Neuronal stem cell (in vitro differentiated cells): Measurements from ENCODE around the gene EIF3J.
"Not testable (repeated sequence)": the region's sequence is repeated elsewhere in the genome, so short reads cannot be mapped to it uniquely, and the experiment has no call there.

Source experiments
- DNase-seq: peaks from one replicate; pipeline ENCODE4 v3.0.0-alpha.2; 2013; ENCODE audit warnings: low spot score
- H2AFZ ChIP-seq: one replicate; pipeline ENCODE4 v1.6.1; 2013; ENCODE audit warnings: mild to moderate bottlenecking, low read length, inconsistent platforms
- H2AK5ac ChIP-seq: 2 replicates; pipeline ENCODE4 v1.6.1; 2013; ENCODE audit warnings: low read depth, mild to moderate bottlenecking, inconsistent platforms, low read length, moderate library complexity, mixed read lengths
- H2BK120ac ChIP-seq: 2 replicates; pipeline ENCODE4 v1.6.1; 2013; ENCODE audit warnings: low read depth, mild to moderate bottlenecking, inconsistent platforms, low read length, moderate library complexity, mixed read lengths
- H2BK12ac ChIP-seq: one replicate; pipeline ENCODE4 v1.6.1; 2013; ENCODE audit warnings: low read length, inconsistent platforms
- H2BK15ac ChIP-seq: 2 replicates; pipeline ENCODE4 v1.6.1; 2013; ENCODE audit warnings: mild to moderate bottlenecking, low read length, inconsistent platforms, mixed read lengths
- H2BK5ac ChIP-seq: one replicate; pipeline ENCODE4 v1.6.1; 2013; ENCODE audit warnings: inconsistent platforms, mild to moderate bottlenecking, low read length, moderate library complexity
- H3K14ac ChIP-seq: one replicate; pipeline ENCODE4 v1.6.1; 2013; ENCODE audit warnings: low read length, inconsistent platforms
- H3K18ac ChIP-seq: 2 replicates; pipeline ENCODE4 v1.6.1; 2013; ENCODE audit warnings: low read length, inconsistent platforms
- H3K23ac ChIP-seq: 2 replicates; pipeline ENCODE4 v1.6.1; 2013; ENCODE audit warnings: low read depth, mild to moderate bottlenecking, mixed read lengths, low read length, inconsistent platforms; ENCODE audit not compliant: poor library complexity
- H3K27ac ChIP-seq: replicated peaks from 3 replicates; pipeline ENCODE4 v1.5.1; 2013; ENCODE audit warnings: low read length, inconsistent platforms
- H3K27me3 ChIP-seq, 3 experiments: 2 replicates each; pipeline ENCODE4 v1.6.1; 2013; ENCODE audit warnings: low read length in 3 of 3, mild to moderate bottlenecking in 2 of 3, inconsistent platforms in 1 of 3, low read depth in 1 of 3, mixed read lengths in 1 of 3, moderate library complexity in 1 of 3; ENCODE audit not compliant: control insufficient read depth in 3 of 3, insufficient read depth in 3 of 3
- H3K36me3 ChIP-seq, 2 donors: replicated peaks in 1 of 2; 2 replicates each; pipeline ENCODE4 v1.6.1; 2013; ENCODE audit warnings: low read length in 2 of 2; ENCODE audit not compliant: control insufficient read depth in 2 of 2, insufficient read depth in 2 of 2
- H3K4ac ChIP-seq: 2 replicates; pipeline ENCODE4 v1.6.1; 2013; ENCODE audit warnings: inconsistent platforms, mild to moderate bottlenecking, low read length, moderate library complexity
- H3K4me1 ChIP-seq, 2 donors: 1 replicate in 1 of 2; 2 replicates in 1 of 2; pipeline ENCODE4 v1.6.1; 2013; ENCODE audit warnings: low read length in 2 of 2, low read depth in 1 of 2; ENCODE audit not compliant: control insufficient read depth in 2 of 2, insufficient read depth in 1 of 2
- H3K4me2 ChIP-seq: one replicate; pipeline ENCODE4 v1.6.1; 2013; ENCODE audit warnings: mild to moderate bottlenecking, low read length, inconsistent platforms; ENCODE audit not compliant: insufficient read depth, poor library complexity, severe bottlenecking
- H3K4me3 ChIP-seq, 2 donors: 2 replicates each; pipeline ENCODE4 v1.5.1; 2013; ENCODE audit warnings: low read length in 2 of 2, mild to moderate bottlenecking in 2 of 2, inconsistent platforms in 1 of 2, moderate library complexity in 1 of 2
- H3K79me1 ChIP-seq: one replicate; pipeline ENCODE4 v1.6.1; 2013; ENCODE audit warnings: low read depth, mild to moderate bottlenecking, inconsistent platforms, low read length, moderate library complexity
- H3K9ac ChIP-seq: one replicate; pipeline ENCODE4 v1.6.1; 2013; ENCODE audit warnings: mild to moderate bottlenecking, low read depth, low read length, inconsistent platforms; ENCODE audit not compliant: poor library complexity
- H3K9me3 ChIP-seq, 2 donors: replicated peaks in 1 of 2; 2 replicates each; pipeline versions ENCODE3 to v1.6.1; 2013; ENCODE audit warnings: low read length in 2 of 2, mild to moderate bottlenecking in 2 of 2, inconsistent platforms in 1 of 2, low read depth in 1 of 2, mixed read lengths in 1 of 2, moderate library complexity in 1 of 2; ENCODE audit not compliant: control insufficient read depth in 2 of 2, insufficient read depth in 1 of 2
- H4K8ac ChIP-seq: one replicate; pipeline ENCODE4 v1.6.1; 2013; ENCODE audit warnings: low read depth, mild to moderate bottlenecking, inconsistent platforms, low read length, moderate library complexity
- H4K91ac ChIP-seq: one replicate; pipeline ENCODE4 v1.6.1; 2013; ENCODE audit warnings: low read length, low read depth, mild to moderate bottlenecking, inconsistent platforms; ENCODE audit not compliant: poor library complexity
- WGBS, 2 donors: extraction: QIAGEN DNeasy Blood & Tissue Kit; methylation state at CpG; one replicate each; pipeline ENCODE4 v1.1.7; 2013; ENCODE audit warnings: missing lambda C conversion rate in 2 of 2, mixed read lengths in 1 of 2; ENCODE audit not compliant: insufficient read length in 2 of 2, insufficient replicate concordance in 1 of 2; ENCODE audit errors: extremely low coverage in 2 of 2; 5-methylcytosine and 5-hydroxymethylcytosine counted together

The EIF3J gene

DNA sequence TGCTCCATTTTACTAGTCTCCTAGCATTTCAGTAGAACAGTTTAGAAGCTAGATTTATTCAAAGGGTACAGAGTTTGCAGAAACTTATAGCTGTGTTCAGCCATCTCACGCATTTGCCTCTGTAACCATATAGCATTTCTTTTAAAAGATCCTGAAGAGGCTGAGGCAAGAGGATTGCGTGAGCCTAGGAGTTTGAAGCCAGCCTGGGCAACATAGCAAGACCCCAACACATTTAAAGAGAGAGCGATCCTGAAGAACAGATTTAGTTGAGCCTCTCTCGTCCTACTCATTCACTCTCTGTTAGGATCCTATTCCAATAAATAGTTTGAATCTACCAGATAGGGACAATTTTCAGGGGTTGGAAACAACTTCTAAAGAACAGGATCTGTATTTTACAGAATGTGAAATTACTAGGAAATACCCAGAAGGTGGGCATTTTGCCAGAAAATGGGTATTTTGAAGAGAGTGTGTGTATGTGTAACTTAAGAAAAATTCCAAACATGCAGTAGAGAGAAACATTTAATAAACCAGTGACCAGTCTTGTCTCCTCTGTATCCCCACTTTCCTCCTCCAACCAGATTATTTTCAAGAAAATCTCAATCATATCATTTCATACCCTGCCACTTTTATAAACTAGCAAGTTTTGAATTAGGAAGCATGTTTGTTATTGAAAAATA, 4.5 kb downstream of the EIF3J start:
- Histone ChIP-seq H3K36me3 (peaks cover 6 to 46% of the 10 kb centered on the region in 2 donors), H3K4me1 (peaks cover 4 to 5% of the 10 kb centered on the region in 2 donors), H4K91ac (no peak overlapping the region), H4K8ac (no peak overlapping the region), H3K9ac (no peak overlapping the region), H3K27ac (no peak overlapping the region), H2BK120ac (no peak overlapping the region), H2BK5ac (no peak overlapping the region), H3K27me3 (no peaks in the 10 kb centered on the region), H2AFZ (no peak overlapping the region), H3K79me1 (peaks cover 2% of the 10 kb centered on the region), H3K9me3 (no peaks in the 10 kb centered on the region), H2BK15ac (no peak overlapping the region), H3K14ac (no peak overlapping the region), H3K4ac (no peak overlapping the region), H2BK12ac (no peak overlapping the region), H3K18ac (no peak overlapping the region), H3K23ac (no peak overlapping the region), H2AK5ac (no peak overlapping the region), H3K4me2 (no peak overlapping the region), H3K4me3 (no peak overlapping the region)
- no CpG with 5 or more reads among the region's 4 CpGs for WGBS, 2 donors
- DNase-seq, result no peak

- Histone ChIP-seq H3K27ac (no peak overlapping the region), H4K8ac (no peak overlapping the region), H4K91ac (no peak overlapping the region), H3K36me3 (peaks cover 6 to 46% of the 10 kb centered on the region in 2 donors), H2AFZ (no peak overlapping the region), H3K79me1 (no peaks in the 10 kb centered on the region), H3K23ac (no peak overlapping the region), H3K4me1 (peaks cover 4 to 5% of the 10 kb centered on the region in 2 donors), H3K14ac (no peak overlapping the region), H3K4me2 (no peak overlapping the region), H3K4ac (no peak overlapping the region), H2BK15ac (no peak overlapping the region), H3K9me3 (no peaks in the 10 kb centered on the region), H2BK5ac (no peak overlapping the region), H3K27me3 (no peaks in the 10 kb centered on the region), H3K4me3 (no peak overlapping the region), H2AK5ac (no peak overlapping the region), H2BK120ac (no peak overlapping the region), H3K9ac (no peak overlapping the region), H3K18ac (no peak overlapping the region), H2BK12ac (no peak overlapping the region)
- no peak for DNase-seq
Measured at GRCh38 chr15:44542596-44542995, 5.6 kb downstream of the EIF3J start.

DNA sequence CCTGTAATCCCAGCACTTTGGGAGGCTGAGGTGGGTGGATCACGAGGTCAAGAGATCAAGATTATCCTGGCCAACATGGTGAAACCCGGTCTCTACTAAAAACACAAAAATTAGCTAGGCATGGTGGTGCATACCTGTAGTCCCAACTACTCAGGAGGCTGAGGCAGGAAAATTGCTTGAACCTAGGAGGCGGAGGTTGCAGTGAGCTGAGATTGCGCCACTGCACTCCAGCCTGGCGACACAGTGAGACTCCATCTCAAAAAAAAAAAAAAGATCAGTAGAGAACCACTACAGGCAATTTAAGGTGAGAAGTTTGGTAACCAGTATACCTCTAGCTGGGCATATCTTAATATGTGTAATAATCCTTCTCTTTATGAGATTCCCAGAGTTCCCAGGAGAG, 7.8 kb downstream of the EIF3J start:
- H2AK5ac ChIP-seq, H3K4me3 ChIP-seq, H2BK15ac ChIP-seq, H2BK120ac ChIP-seq, H3K14ac ChIP-seq, H3K27ac ChIP-seq, H3K4me2 ChIP-seq, H4K8ac ChIP-seq, H3K4me1 ChIP-seq, H2BK12ac ChIP-seq, H3K79me1 ChIP-seq, H4K91ac ChIP-seq, H3K18ac ChIP-seq, H3K27me3 ChIP-seq, H3K23ac ChIP-seq, DNase-seq, H3K9ac ChIP-seq, H3K9me3 ChIP-seq, H3K4ac ChIP-seq, H2BK5ac ChIP-seq, H2AFZ ChIP-seq: not testable (repeated sequence)
- no CpG with 5 or more reads among the region's 5 CpGs for WGBS, 2 donors
- peaks cover 4 to 49% of the 10 kb centered on the region in 2 donors for H3K36me3 ChIP-seq

DNA sequence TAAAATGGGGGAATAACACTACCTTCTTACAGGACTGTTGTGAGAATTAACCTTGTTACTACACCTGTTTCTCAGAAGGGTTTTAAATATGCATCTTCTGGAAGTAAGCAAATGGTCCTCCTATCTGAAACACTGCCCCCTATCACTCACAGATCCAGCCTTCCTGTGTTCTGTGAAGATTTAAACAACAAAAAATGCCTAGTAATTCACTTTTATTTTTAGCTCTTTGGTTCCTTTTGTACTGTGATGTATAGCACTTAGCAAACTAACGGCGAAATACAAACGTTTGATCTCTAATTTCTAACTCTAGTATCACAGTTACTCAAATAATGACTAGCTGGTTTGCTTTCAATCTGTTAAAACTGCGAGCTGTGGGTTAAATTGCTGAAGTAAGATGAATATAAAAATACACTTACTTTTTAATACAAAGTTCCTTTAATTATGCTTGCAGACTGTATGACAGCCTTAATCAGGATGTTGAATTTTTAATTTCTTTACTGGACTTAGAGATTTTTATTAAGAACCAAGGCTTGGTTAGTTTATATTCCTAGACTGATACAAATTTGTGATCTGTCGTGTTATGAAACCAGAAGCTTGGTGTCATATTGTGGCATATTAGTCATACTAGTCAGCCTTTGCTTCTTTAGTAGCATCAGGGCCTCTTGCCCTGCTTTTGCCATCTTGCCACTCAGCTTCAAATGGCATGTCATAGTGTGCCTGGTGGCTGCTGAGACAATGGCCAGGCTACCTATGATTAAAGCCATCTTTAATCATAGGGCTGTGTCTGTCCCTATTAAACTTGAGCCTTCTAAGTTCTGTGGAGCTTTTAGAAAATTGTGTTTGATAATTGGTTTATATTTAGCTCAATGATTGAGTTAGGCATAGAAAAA, 9.2 kb downstream of the EIF3J start:
- Histone ChIP-seq H3K4me1 (no peaks in the 10 kb centered on the region), H3K18ac (no peak overlapping the region), H3K4me2 (no peak overlapping the region), H2BK15ac (no peak overlapping the region), H3K4me3 (no peak overlapping the region), H3K79me1 (no peaks in the 10 kb centered on the region), H3K23ac (no peak overlapping the region), H4K8ac (no peak overlapping the region), H3K14ac (no peak overlapping the region), H2BK5ac (no peak overlapping the region), H2AK5ac (no peak overlapping the region), H3K36me3 (peaks cover 2 to 49% of the 10 kb centered on the region in 2 donors), H4K91ac (no peak overlapping the region), H3K27me3 (no peaks in the 10 kb centered on the region), H3K4ac (no peak overlapping the region), H2AFZ (no peak overlapping the region), H3K9ac (no peak overlapping the region), H2BK120ac (no peak overlapping the region), H3K27ac (no peak overlapping the region), H2BK12ac (no peak overlapping the region), H3K9me3 (no peaks in the 10 kb centered on the region)
- WGBS, 2 donors, result no CpG with 5 or more reads among the region's 5 CpGs
- no peak for DNase-seq
